GM20000 (cell line): ENCODE data around the gene FRMD4A.

Source experiments
- DNase-seq: peaks from one replicate; pipeline ENCODE4 v3.0.0; 2012; ENCODE audit warnings: low spot score
- TF ChIP-seq, protein P1 (sequence below): IDR thresholded peaks from 2 replicates; pipeline ENCODE4 v1.5.1; 2012; ENCODE audit warnings: mild to moderate bottlenecking, control low read depth; ENCODE audit errors: extremely low read depth, missing control alignments

The FRMD4A gene

DNA sequence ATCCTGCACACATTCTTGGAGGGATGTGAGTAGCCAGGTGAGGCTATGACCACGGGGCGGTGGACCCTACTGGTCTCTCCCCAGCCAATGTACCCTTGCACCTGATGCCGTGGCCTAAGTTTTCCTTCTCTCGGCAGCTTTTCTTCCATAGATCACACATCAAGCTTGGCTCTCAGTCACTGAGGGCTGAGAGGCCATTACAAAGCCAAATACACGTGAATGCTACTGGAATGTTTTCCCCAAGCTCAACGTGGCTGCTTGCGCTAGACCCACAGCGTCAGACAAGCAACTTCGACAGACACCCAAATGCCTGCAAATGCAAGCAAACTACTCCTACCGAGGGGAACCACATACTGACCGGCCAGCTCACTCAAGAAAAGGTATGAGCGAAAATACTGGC is 660.8 kb downstream of the FRMD4A start:
- TF ChIP-seq, protein P1, sequence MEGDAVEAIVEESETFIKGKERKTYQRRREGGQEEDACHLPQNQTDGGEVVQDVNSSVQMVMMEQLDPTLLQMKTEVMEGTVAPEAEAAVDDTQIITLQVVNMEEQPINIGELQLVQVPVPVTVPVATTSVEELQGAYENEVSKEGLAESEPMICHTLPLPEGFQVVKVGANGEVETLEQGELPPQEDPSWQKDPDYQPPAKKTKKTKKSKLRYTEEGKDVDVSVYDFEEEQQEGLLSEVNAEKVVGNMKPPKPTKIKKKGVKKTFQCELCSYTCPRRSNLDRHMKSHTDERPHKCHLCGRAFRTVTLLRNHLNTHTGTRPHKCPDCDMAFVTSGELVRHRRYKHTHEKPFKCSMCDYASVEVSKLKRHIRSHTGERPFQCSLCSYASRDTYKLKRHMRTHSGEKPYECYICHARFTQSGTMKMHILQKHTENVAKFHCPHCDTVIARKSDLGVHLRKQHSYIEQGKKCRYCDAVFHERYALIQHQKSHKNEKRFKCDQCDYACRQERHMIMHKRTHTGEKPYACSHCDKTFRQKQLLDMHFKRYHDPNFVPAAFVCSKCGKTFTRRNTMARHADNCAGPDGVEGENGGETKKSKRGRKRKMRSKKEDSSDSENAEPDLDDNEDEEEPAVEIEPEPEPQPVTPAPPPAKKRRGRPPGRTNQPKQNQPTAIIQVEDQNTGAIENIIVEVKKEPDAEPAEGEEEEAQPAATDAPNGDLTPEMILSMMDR: no peak

DNA sequence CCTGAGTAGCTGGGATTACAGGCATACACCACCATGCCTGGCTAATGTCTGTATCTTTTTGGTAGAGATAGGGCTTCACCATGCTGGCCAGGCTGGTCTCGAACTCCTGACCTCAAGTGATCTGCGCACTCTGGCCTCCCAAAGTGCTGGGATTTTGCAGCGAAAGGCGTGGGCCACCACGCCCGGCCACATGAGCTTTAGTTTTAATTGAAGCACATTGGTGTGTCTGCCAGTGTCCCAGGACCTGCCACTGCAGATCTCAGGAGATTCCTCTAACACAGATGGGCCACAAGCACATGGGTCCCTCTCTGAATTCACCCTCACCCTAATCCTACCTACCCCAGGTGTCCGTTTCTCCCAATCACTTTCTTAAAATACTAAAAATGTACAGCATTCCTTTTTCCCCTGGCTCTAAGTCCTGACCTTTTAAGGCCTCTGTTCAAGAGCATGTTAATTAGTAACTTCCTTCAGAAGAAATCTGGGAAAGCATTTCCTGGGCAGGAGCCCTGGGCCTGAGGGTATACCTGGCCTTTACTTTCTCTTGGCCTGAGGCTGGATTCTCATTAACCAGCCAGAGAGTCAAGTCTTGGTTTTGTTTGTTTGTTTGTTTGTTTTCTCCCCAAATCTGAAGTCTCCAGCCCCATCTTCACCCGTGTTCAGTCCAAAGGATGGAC is 661.4 kb downstream of the FRMD4A start:
- TF ChIP-seq, protein P1: no peak
- DNase-seq: no peak

More for the DNA sequence above, 660.8 kb downstream of the FRMD4A start:
- no peak for DNase-seq

DNA sequence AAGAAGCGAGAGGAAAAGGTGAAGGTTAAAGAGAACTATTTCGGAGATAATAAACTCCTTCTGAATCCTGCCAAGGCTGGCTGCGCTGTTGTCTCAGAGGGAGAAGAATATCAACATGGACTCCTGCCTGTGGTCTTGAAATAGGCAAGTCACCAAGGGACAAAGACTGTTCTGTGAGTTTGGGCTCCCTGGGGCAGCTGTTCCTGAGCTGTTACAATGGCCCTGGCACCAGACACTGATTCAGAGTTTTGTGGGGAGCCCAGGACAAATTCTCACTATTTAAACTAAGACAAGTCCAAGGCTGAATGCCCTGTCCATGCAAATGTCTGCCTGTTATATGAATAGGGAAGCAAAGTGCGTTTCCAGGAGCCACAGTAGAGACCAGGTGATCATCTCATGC is 662.6 kb downstream of the FRMD4A start:
- no peak for DNase-seq
- TF ChIP-seq, protein P1: no peak

DNA sequence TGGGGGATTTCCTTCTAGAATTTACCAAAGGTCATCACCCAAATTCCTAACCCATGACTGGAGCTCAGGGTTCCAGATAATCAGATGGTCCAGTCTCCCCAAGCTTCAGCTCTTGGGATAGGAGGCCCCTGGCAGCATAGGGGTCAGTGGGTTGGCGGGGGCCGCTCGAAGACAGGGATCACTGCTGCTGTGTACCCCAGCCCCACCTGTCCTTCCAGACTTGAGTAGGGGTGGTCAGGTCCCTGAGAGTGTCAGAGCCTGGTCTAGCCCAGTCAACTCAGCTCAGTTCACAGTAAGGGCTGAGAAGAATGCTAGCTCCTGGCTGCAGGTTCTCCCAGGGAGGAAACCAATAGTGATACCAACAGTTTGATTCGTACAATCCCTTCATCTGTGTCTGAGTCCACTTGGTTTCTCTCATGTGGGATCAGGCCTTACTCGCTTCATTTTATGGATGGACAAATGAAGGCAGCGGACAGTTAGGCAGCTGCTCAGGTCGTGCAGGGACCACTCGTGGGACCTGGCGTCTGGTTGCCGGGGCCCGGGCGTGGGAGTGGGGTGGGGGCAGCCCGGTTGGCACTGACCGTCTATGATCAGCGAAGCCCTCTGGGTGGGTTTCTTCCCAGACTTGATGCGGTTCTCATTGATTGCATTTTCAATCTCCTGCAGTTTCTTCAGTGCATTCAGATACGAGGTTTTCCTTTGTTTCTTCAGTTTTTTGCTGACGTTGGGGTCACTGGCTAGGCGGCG is 665.0 kb downstream of the FRMD4A start:
- DNase-seq: no peak
- TF ChIP-seq, protein P1: no peak

DNA sequence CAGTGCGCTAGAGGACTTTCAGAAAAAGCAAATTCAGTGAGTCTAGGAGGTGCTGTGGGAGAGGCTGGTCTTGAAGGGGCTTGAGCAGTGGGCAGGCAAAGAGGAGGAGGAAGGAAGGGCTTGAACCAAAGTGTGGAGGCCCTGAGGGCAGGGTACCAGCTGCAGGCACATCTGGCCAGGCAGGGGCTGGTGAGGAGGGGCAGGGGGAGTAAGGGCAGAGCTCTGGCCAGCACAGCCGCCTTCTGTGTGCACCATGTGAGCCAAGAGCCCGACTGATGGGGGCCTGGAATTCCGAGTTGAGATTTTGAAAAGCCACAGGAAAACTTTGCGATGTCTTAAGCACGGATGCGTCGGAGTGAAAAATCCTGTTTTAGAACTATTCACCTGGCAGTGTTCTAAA is 669.5 kb downstream of the FRMD4A start:
- no peak for DNase-seq
- TF ChIP-seq, protein P1: no peak

DNA sequence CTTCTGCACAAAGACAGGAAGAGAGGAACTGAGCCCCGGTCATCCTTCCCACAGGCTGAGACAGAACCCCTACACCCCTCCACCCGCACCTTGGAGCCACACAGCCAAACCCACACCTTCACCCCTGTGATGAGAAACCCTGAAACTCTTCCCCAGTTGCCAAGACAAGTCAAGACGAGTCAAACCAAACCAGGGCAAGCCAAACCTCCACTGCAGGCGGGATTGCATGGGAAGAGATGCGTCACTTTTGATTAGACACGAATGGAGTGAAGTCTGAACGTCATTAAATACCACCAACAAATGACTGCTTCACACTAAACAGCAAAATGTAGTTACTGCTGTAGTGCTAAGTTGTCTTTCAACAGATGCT is 670.2 kb downstream of the FRMD4A start:
- no peak for DNase-seq
- TF ChIP-seq, protein P1: no peak

DNA sequence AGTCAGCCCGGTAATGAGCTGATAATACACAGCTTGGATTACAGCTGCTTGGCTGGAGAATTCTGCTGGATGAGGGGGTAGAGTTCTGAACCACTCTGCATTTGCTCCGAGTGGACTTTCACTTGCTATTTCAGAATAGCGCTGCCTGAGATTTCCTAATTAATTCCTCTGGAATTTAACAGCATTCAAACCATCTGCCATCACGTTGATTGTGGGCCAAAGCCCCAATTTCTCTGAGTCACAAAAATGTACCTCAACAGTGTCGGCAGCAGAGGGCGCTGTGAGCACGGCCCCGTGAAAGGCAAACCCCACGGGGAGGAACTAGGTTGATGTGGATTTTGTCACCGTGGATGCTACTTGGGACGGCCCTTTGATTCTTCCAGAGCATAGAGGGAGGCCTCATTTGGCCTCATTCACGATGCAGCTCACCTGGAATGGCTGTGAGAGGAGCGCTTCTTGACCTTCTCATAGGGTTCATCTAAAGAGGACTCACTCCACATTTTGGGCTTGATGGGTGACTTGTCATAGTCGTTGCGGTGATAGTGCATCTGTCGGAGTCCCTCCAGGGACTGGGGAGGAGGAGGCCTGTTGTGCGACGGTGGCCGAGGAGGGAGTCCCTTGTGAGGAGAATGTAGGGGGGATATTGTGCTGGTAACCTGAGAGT is 670.7 kb downstream of the FRMD4A start:
- DNase-seq: peak; percentile 88
- TF ChIP-seq, protein P1: peak; percentile 91
